Superior temporal gyrus (tissue), 1 donor: ENCODE results near the gene SLC16A6.
A peak's percentile ranks its signal among the peaks of the same experiment; 100 is the strongest.
"Not testable (repeated sequence)": the region's sequence is repeated elsewhere in the genome, so short reads cannot be mapped to it uniquely, and the experiment has no call there.

Source experiments
- DNase-seq: peaks from one replicate; pipeline ENCODE4 v3.0.0-alpha.2; 2016; ENCODE audit errors: extremely low spot score

SLC16A6 gene

GRCh38 chr17:68289936-68290267, 1.0 kb downstream of the SLC16A6 start:
- no peak for DNase-seq

- DNase-seq = no peak
Observed at GRCh38 chr17:68289473-68289872, 1.5 kb downstream of the SLC16A6 start.

DNA sequence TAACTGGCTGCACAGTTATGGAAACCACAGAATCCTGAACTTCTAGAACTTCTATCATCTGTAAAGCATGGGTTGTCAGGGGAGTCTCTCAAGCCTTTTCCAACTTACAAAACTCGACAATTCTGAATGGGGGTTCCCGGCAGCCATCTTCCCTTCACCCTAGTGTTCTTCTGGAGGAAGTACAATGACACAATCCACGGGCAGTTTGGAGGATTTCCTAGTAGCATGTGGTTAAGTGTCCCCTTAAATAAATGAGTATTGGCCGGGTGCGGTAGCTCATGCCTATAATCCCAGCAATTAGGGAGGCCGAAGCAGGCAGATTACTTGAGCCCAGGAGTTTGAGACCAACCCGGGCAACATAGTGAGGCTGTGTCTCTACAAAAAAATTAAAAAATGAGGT, 2.1 kb downstream of the SLC16A6 start:
- no peak for DNase-seq

DNA sequence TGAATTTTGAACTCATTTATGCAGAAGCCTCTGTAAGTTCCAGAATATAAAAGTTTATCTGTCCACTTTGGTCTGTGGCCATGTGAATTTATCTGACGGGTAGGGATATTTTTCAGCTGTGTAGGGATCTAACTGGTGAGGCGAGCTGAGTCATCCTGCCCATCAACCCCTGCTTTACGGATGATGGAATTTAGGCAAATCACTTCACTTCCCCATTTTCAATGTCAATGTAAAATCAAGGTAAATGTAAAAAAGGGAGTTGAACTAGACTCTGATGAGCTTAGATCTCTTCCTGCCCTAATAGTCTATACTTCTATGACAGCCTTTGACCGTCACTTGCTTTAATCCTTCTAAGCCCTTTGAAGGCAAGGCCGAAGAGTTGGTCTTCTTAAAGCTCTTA, 2.6 kb downstream of the SLC16A6 start:
- DNase-seq = no peak

DNA sequence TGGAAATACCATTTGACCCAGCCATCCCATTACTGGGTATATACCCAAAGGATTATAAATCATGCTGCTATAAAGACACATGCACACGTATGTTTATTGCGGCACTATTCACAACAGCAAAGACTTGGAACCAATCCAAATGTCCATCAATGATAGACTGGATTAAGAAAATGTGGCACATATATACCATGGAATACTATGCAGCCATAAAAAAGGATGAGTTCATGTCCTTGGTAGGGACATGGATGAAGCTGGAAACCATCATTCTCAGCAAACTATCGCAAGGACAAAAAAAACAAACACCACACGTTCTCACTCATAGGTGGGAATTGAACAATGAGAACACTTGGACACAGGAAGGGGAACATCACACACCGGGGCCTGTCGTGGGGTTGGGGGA, 9.0 kb downstream of the SLC16A6 start:
- DNase-seq = not testable (repeated sequence)

GRCh38 chr17:68277807-68278206, 13.1 kb downstream of the SLC16A6 start:
- no peak for DNase-seq

GRCh38 chr17:68276339-68276738, 14.6 kb downstream of the SLC16A6 start:
- DNase-seq = not testable (repeated sequence)

DNA sequence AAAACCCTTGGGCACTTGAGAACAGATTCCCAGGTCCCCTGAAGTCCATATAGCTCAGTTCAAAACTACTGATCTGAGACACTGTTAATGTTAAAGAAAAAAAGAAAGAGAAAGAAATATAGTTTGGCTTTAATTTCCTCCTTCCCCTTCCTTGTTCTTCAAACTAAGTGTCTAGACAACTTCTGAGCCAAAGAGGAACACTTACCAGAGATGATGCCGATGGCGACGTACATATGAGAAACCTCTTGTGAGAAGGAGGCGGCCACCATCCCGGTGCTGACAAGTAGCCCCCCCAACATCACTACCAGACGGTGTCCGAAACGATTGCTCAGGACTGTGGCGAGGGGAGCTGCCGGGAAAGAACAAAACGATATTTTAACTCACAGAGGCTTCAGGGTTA, 17.2 kb downstream of the SLC16A6 start:
- DNase-seq = no peak

- not testable (repeated sequence) for DNase-seq
Observed at GRCh38 chr17:68265833-68266232, 25.1 kb downstream of the SLC16A6 start.

DNA sequence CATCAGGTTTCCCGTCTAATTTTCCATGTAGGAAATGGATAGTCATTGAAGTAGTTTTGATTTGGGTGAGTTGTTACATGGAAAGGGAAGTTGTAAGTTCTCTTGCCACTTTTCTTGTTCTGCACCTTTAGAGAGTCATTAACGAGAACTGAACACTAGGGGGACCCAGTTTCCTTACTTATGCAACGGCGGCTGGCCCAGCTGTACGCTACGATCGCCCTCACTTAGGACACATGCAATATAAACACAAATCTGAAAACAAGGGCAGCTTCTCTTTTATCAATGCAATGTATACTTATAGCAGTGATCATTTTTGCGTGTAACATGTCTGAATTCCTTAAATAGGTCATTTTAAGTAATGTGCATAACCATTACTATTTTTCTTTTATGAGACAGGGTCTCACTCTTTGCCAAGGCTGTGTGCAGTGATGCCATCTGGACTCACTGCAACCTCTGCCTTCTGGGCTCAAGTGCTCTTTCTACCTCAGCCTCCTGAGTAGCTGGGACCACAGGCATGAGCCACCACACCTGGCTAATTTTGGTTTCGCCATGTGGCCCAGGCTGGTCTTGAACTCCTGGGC, 27.7 kb downstream of the SLC16A6 start:
- peak; percentile 69 for DNase-seq

GRCh38 chr17:68262467-68262866, 28.5 kb downstream of the SLC16A6 start:
- not testable (repeated sequence) for DNase-seq

DNA sequence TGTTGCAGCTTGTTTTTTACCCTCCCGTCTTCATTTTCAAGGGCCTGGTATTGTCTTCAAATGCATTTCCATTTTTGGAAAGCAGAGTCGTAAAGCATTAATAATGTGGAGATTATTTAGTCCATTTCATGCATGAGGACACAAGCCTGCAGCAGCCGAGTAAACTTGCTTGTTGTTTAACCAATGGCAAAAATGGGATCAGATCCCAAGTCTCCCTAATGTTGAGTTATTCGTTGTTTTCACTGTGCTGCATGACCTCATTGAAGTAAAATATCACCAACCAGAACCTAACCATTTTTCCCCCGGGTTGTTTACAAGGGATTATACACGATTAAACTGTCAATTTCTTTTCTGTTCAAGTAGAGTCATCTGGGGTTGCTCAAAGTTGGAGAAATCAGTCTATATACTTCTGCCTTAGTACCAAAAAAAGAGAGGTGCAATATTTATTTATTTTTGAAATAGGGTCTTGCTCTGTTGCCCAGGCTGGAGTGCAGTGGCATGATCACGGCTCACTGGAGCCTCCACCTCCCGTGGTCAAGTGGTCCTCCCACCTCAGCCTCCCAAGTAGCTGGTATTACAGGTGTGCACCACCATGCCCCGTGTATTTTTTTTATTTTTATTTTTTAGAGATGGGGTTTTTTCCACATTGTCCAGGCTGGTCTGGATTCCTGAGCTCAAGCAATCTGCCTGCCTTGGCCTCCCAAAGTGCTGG, 30.7 kb downstream of the SLC16A6 start:
- DNase-seq = no peak

- not testable (repeated sequence) for DNase-seq
Observed at GRCh38 chr17:68259648-68259951, 31.3 kb downstream of the SLC16A6 start.

GRCh38 chr17:68258890-68259647, 31.9 kb downstream of the SLC16A6 start:
- DNase-seq = not testable (repeated sequence)

DNA sequence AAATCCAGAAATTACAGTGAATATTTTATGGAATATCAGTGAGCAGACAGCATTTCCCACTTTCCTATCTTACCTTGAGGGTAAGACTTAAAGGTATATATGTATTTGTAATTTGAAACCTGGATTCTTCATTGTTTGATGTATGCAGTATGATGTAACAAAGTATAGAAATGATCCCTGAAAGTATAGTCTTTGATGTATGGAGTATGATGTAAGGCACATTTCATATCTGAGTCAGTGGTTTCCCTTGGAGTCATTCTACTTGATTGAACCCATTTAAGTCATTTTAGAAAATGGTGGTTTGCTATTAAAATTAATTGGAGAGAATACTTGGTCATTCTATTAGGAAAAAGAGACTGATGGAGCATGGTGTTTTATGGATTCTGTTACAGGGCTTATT, 33.0 kb downstream of the SLC16A6 start:
- DNase-seq = no peak

GRCh38 chr17:68256701-68257100, 34.2 kb downstream of the SLC16A6 start:
- DNase-seq = not testable (repeated sequence)

DNA sequence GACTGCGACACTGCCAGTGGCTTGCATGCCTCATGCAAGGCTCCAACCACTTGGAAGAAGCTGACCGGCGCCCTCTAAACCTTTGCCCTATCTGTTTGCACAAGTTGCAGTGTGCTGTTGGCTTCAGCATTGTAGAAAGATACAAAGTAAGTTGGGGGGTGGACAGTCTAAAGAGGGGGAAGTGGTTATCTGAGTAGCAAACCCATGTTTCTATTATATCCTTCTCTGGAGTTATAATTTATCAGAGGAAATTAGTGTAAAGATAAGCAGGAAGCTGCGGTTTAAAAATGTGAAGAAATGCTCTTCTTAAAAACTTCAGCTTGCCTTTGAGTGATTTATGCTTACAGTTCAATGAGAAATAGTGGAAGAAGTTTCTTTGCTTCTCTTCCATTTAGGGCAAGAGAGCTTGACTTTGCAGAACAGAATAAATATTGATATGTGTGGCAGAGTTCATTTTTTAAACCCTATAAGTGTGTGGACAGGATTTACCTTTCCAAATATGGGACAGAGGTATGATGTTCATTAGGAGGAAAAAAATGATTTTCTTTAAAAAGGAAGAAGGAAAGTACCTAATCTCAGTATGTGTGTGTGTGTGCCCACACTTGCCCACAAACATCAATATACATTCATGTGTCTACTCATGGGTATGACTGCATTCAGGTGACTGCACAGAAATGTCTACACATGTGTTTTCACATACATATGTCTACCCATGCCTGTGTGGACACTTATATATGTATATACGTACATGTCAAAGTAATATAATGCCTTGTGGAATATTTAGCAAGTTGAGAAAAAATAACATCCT, 35.0 kb downstream of the SLC16A6 start:
- DNase-seq = no peak

DNA sequence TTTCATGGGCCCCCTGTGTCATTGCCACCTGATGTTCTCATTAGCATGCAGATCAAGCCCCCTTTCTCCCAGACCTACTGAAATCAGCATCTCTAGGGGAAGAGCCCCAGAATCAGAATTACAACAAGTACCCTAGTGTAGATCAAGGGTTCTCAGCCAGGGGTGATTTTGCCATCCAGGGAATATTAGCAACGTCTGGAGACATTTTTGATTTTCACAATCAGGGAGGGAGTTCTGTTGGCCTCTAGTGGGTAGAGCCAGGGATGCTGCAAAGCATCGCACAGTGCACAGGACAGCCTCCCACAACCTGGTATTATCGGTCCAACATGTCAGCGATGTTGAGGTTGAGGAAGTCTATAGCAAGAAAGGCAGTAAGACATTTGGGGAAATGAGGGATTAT, 35.8 kb downstream of the SLC16A6 start:
- no peak for DNase-seq

DNA sequence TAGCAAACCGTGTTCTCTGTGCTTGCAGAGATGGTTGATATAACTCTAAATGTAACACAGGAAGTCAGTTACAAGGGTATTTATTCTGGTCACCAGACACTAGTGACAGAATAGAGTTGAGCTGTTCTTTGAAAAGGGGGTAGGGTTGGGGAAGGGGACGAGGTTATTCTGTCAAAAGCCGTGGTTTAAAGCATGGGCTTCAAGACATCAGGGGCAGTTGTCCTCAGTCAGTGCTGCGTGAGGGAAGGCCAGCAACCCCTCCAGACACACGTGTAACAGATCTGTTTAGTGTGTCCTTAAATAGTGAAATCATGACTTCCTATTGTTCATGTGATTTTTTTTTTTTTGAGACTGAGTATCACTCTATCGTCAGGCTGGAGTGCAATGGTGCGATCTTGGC, 37.5 kb downstream of the SLC16A6 start:
- not testable (repeated sequence) for DNase-seq

DNA sequence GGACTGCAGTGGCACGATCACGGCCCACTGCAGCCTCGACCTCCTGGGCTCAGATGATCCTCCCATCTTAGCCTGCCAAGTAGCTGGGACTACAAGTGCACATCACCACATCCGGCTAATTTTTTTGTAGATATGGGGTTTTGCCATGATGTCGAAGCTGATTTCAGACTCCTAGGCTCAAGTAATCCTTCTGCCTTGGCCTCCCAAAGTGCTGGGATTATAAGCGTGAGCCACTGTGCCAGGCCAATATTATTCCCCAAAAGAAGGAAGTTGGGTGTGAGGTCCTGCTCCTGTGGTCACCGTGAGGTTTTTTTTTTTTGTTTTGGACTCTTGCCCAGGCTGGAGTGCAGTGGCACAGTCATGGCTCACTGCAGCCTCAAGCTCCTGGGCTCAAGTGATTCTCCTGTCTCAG, 41.6 kb downstream of the SLC16A6 start:
- DNase-seq = no peak

- no peak for DNase-seq
Observed at GRCh38 chr17:68248891-68249290, 42.0 kb downstream of the SLC16A6 start.

DNA sequence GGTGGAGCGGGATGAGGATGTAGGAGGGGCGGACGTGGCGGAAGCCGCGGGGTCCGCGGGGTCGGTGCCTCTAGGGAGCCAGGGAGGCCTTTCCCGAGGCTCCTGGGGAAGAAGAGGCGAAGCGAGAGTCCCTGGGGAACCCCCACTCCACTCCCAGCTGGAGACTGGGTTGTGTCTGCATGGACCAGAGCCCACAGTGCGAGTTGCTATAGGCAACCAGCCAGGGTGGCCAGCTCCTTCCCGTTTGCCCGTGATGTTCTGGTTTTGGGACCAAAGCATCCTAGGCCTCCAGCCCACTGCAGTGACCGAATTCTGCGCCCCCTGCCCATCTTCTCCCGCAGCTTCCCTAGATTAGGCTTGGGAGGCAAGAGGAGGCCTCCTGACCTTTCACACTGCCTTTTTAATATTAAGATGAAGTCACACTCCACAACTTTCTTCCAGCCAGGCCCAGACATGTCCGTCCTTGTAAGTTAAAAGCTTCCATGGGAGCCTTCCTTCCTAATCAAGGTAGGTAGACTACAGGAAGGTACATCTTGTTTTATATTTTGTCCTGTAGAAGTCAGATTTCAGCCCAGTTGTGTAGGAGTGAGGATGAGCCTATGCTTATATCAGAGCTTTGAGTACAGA, 42.6 kb downstream of the SLC16A6 start:
- peak; percentile 68 for DNase-seq
